ENCODE measurements around the gene PTPRB. TPM values are rescaled to one million over a fixed set of nuclear protein-coding genes. Genes with fewer than 3 reads are reported as not detected.

The PTPRB gene
- total RNA-seq, 4 donors from 2014 or later: 2.0 to 15.9 (median 8.0) TPM

DNA sequence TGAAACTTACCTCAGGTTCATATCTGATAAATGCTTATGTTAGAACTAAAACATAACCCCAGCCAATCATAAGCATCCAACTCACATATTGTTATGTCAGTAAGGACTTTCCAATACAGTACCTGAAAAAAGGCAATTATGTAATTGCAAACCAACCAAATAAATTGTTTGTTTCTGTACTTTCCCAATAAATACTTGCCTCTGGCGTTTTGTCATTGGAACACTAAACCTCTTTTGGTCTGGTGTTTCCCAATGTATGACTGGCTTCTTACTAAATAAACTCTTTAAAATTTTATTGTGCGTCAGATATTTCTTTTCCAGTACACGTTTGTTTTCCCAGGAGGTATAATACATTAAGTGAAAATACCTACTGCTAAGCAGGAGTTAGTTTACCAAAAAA is 6.7 kb upstream of the PTPRB start:
- Histone ChIP-seq H3K9me3 (no peaks in the 10 kb centered on the region), H3K4me3 (no peak overlapping the region), H3K27ac (no peak overlapping the region), H3K4me1 (peaks cover 13% of the 10 kb centered on the region), H3K36me3 (no peaks in the 10 kb centered on the region), H3K27me3 (no peaks in the 10 kb centered on the region)
- TF ChIP-seq POLR2AphosphoS5 (IDR thresholded peaks at IDR 0.05) (no peak), POLR2A (IDR thresholded peaks at IDR 0.05) (no peak), CTCF (IDR thresholded peaks at IDR 0.05) (no peak), EP300 (IDR thresholded peaks at IDR 0.05) (no peak)
- no peak for DNase-seq (ENCODE audit: low spot score in 2 of 2)
- WGBS: 60% methylated on average over 3 of the region's 3 CpGs

GRCh38 chr12:70641691-70642090 is 4.5 kb upstream of the PTPRB start:
- TF ChIP-seq EP300 (IDR thresholded peaks at IDR 0.05) (no peak), CTCF (IDR thresholded peaks at IDR 0.05) (no peak), POLR2A (IDR thresholded peaks at IDR 0.05) (no peak)
- Histone ChIP-seq H3K36me3 (no peaks in the 10 kb centered on the region), H3K27me3 (no peaks in the 10 kb centered on the region), H3K9me3 (no peaks in the 10 kb centered on the region), H3K4me3 (no peak overlapping the region), H3K4me1 (peaks cover 13% of the 10 kb centered on the region), H3K27ac (no peak overlapping the region)
- DNase-seq (ENCODE audit: low spot score in 2 of 2): no peak
- 94% methylated on average over 2 of the region's 2 CpGs for WGBS

- H3K4me1 ChIP-seq: peaks cover 7% of the 10 kb centered on the region
- no peak overlapping the region for H3K27ac ChIP-seq
- H3K36me3 ChIP-seq: no peaks in the 10 kb centered on the region
- 73% methylated on average over 1 of the region's 1 CpG for whole genome bisulfite sequencing
- no peaks in the 10 kb centered on the region for H3K9me3 ChIP-seq
- H3K4me3 ChIP-seq: no peak overlapping the region
- no peaks in the 10 kb centered on the region for H3K27me3 ChIP-seq
- DNase-seq (ENCODE audit: low spot score in 2 of 2): no peak
- TF ChIP-seq CTCF (IDR thresholded peaks at IDR 0.05) (no peak), EP300 (IDR thresholded peaks at IDR 0.05) (no peak), POLR2A (IDR thresholded peaks at IDR 0.05) (no peak), POLR2AphosphoS5 (IDR thresholded peaks at IDR 0.05) (no peak)
Observed at GRCh38 chr12:70640901-70641300, 3.7 kb upstream of the PTPRB start.

DNA sequence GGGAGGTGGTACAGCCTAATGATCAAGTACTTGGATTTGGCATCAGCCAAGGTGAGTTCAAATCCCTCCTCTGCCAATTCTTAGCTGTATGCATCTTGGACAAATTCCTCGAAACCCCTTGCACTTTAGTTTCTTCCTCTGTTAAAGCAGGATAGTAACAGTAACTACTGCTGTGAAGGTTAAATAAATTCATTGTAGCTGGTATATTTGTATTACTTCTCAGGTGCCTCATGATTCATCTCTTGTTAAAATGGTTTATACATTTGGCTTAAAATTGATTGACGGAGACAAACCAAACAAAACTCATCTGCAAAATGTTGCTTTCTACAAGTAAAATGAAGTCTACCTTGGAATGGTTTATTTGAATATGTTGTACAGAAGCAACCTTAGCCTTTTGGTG is 2.3 kb upstream of the PTPRB start:
- H3K4me3 ChIP-seq: no peak overlapping the region
- no peaks in the 10 kb centered on the region for H3K27me3 ChIP-seq
- H3K9me3 ChIP-seq: no peaks in the 10 kb centered on the region
- 98% methylated on average over 2 of the region's 2 CpGs for WGBS
- no peak for DNase-seq (ENCODE audit: low spot score in 2 of 2)
- no peaks in the 10 kb centered on the region for H3K4me1 ChIP-seq
- H3K27ac ChIP-seq: no peak overlapping the region
- TF ChIP-seq CTCF (IDR thresholded peaks at IDR 0.05) (no peak), EP300 (IDR thresholded peaks at IDR 0.05) (no peak), POLR2A (IDR thresholded peaks at IDR 0.05) (no peak), POLR2AphosphoS5 (IDR thresholded peaks at IDR 0.05) (no peak)
- no peaks in the 10 kb centered on the region for H3K36me3 ChIP-seq

DNA sequence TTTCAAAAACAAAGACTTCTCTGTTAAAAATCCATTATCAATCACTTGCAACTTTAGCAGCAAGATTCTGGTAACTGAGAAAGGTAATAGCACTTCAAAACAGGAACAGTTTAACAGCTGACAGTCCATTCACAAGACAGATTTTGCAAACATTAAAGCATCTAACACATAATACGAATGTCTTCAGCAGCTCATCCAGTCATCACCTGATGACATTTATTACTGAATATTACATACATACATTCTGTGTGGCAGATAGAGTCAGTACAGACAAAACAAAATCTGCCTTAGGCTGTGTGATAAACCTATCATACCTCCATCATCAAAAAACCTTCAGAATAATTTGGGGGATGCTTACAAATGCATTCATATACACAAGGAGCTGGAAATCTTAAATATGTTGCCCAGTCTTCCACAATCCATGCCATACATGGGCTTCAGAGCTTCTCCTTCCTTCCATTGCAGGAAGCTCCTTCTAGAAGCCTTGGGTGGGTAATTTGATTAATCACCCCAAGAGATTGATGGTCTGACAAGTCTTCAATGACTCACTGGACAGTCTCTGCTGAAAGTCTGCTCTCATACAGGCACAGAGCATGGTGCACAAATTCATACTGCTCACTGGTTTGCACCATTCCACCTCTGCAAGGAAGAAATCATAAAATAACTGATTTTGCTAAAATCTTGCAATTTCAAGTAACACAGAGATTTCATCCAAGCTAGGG is 1.6 kb upstream of the PTPRB start:
- WGBS: 78% methylated on average over 1 of the region's 1 CpG
- H3K9me3 ChIP-seq: no peaks in the 10 kb centered on the region
- no peaks in the 10 kb centered on the region for H3K36me3 ChIP-seq
- H3K4me1 ChIP-seq: no peaks in the 10 kb centered on the region
- no peak for DNase-seq (ENCODE audit: low spot score in 2 of 2)
- no peak for TF ChIP-seq POLR2A (IDR thresholded peaks at IDR 0.05)
- no peak for TF ChIP-seq EP300 (IDR thresholded peaks at IDR 0.05)
- TF ChIP-seq CTCF (IDR thresholded peaks at IDR 0.05): no peak
- H3K27ac ChIP-seq: no peak overlapping the region
- H3K4me3 ChIP-seq: no peak overlapping the region
- H3K27me3 ChIP-seq: no peaks in the 10 kb centered on the region

All from suprapubic skin (tissue), 4 donors.